ENCODE data around the gene CTSL. TPM values are rescaled to one million over a fixed set of nuclear protein-coding genes. Genes with fewer than 3 reads are reported as not detected.

The CTSL gene
- total RNA-seq, 1 experiment from 2014 or later: 32.2 TPM

DNA sequence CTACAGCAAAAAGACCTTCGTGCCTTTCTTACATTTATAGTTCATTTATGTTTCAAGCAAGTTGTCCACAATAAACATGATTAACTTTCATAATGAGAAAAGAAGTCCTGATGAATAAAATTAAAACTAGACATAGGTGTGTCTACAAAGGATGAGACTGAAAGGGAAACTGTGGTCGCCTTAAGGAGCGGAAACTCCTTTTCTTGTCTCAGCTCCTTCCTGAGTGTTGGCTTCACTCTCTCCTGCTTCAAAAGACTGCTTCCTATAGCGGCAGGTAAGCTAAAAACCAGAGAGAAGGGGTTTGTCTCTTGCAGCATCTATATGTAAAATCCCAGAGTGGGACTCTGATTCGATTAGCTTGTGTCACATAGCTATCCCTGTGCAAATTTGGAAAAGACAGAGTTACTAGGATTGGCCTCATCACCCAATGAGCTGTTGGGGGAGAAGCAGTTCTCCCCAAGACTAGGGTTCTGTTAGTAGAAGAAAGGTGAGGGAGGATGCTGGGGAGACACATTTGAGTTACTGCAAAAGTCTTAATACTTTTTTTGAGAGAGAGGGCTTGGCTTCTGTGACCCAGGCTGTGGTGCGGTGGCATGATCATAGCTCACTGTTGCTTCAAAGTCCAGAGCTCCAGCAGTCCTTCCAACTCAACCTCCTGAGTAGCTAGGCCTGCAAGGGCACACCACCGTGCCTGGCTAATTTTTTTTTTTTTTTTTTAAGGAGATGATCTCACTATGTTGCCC is 16.8 kb upstream of the CTSL start:
- H3K36me3 ChIP-seq: peaks cover 31% of the 10 kb centered on the region
- H3K4me3 ChIP-seq: no peak overlapping the region
- DNase-seq: no peak
- no peaks in the 10 kb centered on the region for H3K27me3 ChIP-seq
- peaks cover 24% of the 10 kb centered on the region for H3K4me1 ChIP-seq
- H3K9me3 ChIP-seq (replicated peaks): no peaks in the 10 kb centered on the region
- H3K27ac ChIP-seq: no peak overlapping the region

DNA sequence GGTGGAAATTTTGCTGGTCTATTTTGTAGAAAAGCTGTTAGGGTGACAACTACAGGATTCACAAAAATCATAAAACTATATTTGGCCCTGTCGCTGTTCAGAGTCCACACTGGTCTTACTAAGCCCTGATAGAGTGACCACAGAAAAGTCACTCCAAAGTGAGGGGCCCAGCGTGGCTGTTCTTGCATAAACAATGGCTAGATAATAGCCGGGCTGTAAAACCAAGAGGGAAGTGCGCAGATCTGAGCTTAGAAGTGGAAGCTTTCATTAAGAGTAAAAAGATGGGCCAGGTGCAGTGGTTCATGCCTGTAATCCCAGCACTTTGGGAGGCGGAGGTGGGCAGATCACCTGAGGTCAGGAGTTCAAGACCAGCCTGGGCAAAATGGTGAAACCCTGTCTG is 15.5 kb upstream of the CTSL start:
- peaks cover 31% of the 10 kb centered on the region for H3K4me1 ChIP-seq
- H3K27me3 ChIP-seq: no peaks in the 10 kb centered on the region
- H3K27ac ChIP-seq: no peak overlapping the region
- DNase-seq: no peak
- H3K9me3 ChIP-seq (replicated peaks): no peaks in the 10 kb centered on the region
- H3K36me3 ChIP-seq: peaks cover 29% of the 10 kb centered on the region
- no peak overlapping the region for H3K4me3 ChIP-seq

DNA sequence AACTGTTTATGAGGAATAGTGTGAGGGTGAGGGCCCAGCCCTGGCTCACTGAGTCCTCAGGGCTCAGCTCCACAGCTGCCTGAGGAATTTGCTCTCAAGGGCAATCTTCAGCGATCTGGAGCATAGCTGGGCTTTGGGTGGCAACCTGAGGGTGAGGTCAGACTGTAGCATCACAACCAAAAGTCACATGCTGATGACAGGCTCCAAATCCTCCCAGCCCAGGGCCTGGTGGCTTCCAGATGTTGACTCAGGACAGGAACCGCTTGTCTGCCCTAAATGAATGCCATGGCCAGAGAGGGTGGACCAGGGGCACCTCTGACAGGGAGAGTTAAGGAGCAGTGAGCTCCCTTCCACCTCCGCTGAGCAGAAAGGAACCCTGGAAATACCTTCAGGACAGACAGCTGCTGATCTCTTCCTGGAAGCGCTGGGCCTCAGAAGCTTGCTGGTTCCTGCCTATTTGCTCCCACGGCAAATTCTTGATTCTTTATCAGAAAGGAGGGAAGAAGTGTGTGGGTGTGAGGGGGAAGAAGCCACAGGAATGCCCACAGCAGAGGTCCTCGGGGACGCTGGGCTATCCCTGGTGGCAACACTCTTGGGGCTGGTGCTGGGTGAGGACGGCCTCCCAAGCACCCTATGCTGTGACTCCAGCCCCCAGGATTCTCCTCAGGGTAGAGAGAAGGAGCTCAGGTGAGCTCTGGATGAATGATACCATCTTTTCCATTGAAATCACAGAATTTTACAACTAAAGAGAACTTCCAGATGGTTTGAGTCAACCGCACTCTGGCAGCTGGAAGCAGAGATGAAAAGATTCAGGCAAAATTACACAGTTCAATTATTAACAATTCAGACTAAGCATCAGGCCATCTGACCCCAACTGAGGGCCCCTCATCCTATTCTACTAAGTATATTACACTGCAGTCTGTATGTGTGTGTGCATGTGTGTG is 13.8 kb upstream of the CTSL start:
- Histone ChIP-seq H3K27me3 (no peaks in the 10 kb centered on the region), H3K9me3 (replicated peaks) (no peaks in the 10 kb centered on the region), H3K27ac (peak overlapping the region; percentile 14; the same call in 1 of the 2 replicates), H3K4me1 (peaks cover 31% of the 10 kb centered on the region), H3K4me3 (no peak overlapping the region), H3K36me3 (peaks cover 12% of the 10 kb centered on the region)
- peak; percentile 61 to 65 for DNase-seq

DNA sequence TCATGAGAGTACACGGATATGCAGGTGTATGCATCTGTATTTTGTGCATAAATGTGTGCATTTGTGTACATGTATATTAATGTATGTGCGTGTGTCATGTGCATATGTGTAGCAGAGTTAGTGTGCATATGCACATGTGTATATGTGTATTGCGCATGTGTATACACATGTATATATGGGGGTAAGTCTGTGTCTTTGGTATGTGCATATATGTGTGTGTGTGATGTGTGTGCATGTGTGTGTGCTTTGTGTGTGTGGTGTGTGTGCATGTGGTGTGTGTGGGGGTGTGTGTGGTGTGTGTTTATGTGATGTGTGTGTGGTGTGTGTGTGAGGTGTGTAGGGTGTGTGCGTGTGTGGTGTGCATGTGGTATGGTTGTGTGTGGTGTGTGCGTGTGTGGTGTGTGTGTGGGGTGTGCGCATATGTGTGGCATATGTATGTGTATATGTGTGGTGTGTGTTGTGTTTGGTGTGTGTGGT is 13.1 kb upstream of the CTSL start:
- Histone ChIP-seq H3K9me3 (replicated peaks) (no peaks in the 10 kb centered on the region), H3K27me3 (no peaks in the 10 kb centered on the region), H3K4me1 (peaks cover 31% of the 10 kb centered on the region), H3K4me3 (no peak overlapping the region), H3K27ac (peak overlapping the region; percentile 71), H3K36me3 (peaks cover 7% of the 10 kb centered on the region)
- no peak for DNase-seq

DNA sequence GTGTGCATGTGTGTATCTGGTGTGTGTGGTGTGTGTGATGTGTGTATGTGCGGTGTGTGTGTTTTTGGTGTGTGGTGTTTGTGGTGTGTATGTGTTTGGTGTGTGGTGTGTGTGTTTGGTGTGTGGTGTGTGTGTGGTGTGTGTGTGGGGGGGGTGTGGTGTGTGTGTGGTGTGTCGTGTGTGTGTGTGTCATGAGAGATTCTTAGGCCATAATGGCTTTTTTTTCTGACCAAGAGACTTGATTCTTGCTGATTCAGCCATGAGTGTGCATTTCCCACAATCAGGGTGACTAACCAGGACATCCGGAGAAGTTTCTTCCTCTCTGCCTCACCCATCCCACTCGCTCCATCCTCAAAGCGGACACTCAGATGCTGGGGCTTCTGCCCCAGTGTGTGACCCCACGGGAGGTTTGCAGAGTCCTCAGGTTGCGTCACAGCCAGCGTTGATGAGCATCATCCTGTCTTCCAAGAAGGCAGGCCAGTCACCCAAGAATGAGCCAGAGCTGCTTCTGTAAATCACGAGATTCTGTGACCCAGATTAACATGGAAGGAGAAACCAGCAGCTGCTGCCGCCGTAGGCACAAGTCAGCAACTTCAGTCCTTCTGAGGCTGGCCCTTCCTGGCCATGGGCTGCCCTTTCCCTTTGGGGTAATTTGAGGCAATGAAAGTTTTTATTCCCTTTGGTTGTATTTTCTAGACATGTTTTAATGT is 12.5 kb upstream of the CTSL start:
- H3K4me3 ChIP-seq: peak overlapping the region; percentile 47

DNA sequence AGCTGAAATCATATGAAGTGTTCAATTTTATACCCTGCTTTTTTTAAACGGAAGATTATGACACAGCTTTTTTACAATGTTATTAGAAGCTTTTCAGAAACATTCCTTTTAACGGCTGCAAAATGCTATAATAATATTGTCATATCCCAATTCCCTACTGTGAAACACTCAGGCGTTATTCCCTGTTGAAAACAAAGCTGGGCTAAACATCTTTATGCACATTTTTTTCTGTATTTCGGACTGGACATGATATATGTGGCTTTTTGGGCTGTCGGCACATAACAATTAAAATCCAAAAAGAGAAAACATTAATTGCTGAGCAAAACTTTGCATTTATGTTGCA is 12.0 kb upstream of the CTSL start:
- no peaks in the 10 kb centered on the region for H3K9me3 ChIP-seq (replicated peaks)
- H3K4me1 ChIP-seq: peaks cover 31% of the 10 kb centered on the region
- no peak for DNase-seq
- no peaks in the 10 kb centered on the region for H3K36me3 ChIP-seq
- no peaks in the 10 kb centered on the region for H3K27me3 ChIP-seq
- H3K4me3 ChIP-seq: peak overlapping the region; percentile 47
- peak overlapping the region; percentile 71 for H3K27ac ChIP-seq

More for the DNA sequence above, 12.5 kb upstream of the CTSL start:
- H3K9me3 ChIP-seq (replicated peaks): no peaks in the 10 kb centered on the region
- H3K36me3 ChIP-seq: peaks cover 3% of the 10 kb centered on the region; the same call in 1 of the 2 replicates
- H3K27ac ChIP-seq: peak overlapping the region; percentile 71
- H3K27me3 ChIP-seq: no peaks in the 10 kb centered on the region
- DNase-seq: peak; percentile 72 to 84
- peaks cover 31% of the 10 kb centered on the region for H3K4me1 ChIP-seq

DNA sequence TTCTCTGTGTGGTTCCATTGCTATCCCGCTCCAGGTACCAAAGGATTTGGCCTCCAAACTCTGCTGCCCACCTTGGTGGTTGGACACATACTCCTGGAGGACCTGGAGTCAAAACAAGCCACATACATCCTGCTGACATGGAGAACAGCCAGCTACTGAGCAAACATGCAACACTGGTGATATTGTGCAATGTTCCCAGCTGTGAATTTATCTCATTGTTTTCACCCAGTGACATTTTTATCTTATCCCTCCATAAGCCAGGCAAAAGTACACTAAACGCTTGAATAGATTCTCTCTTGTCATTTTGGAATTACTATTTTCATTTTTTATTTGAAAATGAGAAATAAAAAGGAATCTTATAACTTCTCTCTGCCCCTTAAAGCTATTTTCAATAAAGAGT is 11.1 kb upstream of the CTSL start:
- Histone ChIP-seq H3K4me3 (no peak overlapping the region), H3K27ac (no peak overlapping the region), H3K36me3 (no peaks in the 10 kb centered on the region), H3K27me3 (no peaks in the 10 kb centered on the region), H3K9me3 (replicated peaks) (no peaks in the 10 kb centered on the region), H3K4me1 (peaks cover 31% of the 10 kb centered on the region)
- DNase-seq: peak; percentile 38 to 71

DNA sequence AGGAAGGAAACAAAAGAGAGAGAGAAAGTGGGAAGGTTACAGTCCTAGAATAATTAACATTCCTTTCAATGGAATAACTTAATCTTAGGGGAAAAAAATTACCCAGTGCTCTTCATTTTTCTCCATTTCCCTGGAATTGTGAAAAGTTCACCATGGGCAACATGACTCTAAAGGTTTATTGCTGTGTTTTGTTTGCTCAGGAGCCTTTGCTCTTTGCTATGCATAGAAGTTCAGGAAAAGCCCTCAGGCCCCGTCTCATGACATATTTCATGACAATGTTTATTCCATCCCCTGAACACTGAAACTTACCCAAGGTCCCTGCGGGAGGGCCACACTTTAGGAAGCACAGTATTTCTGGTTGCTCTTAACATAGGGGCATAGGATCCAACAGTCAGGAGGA is 9.8 kb upstream of the CTSL start:
- peak in 1 of 2 experiments; percentile 17 for DNase-seq
- H3K36me3 ChIP-seq: no peaks in the 10 kb centered on the region

DNA sequence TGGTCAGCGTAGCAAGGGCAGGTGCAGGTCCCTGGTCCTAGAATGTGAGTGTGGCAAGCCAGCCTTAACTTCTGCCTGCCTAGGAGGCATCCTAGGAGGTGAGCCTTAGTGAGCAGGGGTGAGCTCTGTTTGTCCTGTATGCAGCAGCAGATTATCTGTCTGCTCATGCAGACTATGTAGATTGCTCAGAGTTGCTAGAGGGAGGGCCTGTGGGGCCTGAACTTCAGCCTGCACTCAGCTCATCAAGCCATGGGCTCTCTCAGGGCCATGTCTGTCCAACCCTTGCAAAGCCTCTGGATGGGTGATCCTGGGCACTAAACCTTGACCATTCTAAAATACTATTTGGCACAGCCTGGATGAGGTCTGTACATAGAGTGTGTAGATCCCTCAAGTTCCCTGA is 8.5 kb upstream of the CTSL start:
- Histone ChIP-seq H3K9me3 (replicated peaks) (no peaks in the 10 kb centered on the region), H3K4me3 (no peak overlapping the region), H3K4me1 (peaks cover 22% of the 10 kb centered on the region), H3K27ac (no peak overlapping the region), H3K36me3 (no peaks in the 10 kb centered on the region), H3K27me3 (no peaks in the 10 kb centered on the region)
- DNase-seq: no peak

More for the DNA sequence above, 9.8 kb upstream of the CTSL start:
- Histone ChIP-seq H3K4me3 (no peak overlapping the region), H3K4me1 (peaks cover 31% of the 10 kb centered on the region), H3K27ac (no peak overlapping the region), H3K27me3 (no peaks in the 10 kb centered on the region), H3K9me3 (replicated peaks) (no peaks in the 10 kb centered on the region)

DNA sequence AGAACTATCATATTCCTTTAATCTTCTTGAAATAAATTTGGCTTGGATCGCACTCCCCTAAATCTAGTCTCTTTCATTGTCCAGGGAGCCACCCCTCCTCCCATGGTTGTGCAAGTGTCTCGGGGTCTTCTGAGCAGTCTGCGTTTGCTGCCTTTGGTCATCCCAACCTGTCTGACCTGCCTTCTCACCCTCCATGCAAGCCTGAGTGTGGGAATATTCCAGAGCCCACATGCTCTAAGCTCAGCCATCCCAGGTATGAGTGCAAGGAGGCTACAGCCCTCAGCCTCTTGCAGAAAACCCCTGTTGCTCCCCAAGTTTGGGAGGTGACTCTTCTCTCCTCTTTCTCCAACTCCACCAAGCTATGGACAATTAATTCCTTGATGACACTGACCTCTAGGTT is 7.7 kb upstream of the CTSL start:
- Histone ChIP-seq H3K36me3 (no peaks in the 10 kb centered on the region), H3K27me3 (no peaks in the 10 kb centered on the region), H3K27ac (no peak overlapping the region), H3K9me3 (replicated peaks) (no peaks in the 10 kb centered on the region), H3K4me1 (peaks cover 15% of the 10 kb centered on the region), H3K4me3 (no peak overlapping the region)
- DNase-seq: no peak

DNA sequence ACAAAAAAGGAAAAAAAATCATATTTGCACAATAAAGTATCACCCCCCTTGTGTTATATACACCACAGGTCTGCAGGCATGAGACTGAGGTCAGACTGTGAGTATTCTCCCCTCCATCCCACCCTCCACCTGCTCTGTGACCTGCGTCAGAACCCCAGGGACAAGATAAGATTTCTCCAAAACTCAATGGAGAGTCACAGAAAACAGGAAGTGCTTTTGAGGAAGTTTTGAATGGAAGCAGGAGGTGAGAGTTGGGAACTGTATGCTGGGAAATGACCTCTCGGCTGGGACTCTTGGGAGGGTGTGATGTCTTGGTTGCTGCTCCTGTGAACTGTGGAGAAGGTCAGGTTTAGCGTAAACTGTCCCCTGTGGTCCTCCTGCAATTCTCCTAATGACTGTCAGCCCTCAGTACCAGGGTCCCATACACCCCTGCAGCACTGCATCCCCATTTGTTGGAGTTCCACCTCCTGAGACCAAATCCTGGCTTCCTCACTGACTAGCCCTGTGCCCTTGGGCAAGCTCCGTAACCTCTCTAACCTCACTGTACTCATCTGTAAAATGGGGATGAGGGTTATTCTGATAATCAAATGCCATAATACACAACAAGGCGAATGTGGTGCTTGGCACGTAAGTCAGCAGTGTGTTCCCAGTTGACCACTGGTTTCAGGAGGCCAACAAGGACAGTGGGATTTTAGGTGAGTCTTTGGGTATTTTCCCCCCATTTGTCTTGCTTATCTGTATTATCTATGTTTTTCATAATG is 6.9 kb upstream of the CTSL start:
- no peak for DNase-seq
- Histone ChIP-seq H3K9me3 (replicated peaks) (no peaks in the 10 kb centered on the region), H3K4me3 (no peak overlapping the region), H3K36me3 (no peaks in the 10 kb centered on the region), H3K27ac (no peak overlapping the region), H3K27me3 (no peaks in the 10 kb centered on the region), H3K4me1 (peaks cover 9% of the 10 kb centered on the region)

DNA sequence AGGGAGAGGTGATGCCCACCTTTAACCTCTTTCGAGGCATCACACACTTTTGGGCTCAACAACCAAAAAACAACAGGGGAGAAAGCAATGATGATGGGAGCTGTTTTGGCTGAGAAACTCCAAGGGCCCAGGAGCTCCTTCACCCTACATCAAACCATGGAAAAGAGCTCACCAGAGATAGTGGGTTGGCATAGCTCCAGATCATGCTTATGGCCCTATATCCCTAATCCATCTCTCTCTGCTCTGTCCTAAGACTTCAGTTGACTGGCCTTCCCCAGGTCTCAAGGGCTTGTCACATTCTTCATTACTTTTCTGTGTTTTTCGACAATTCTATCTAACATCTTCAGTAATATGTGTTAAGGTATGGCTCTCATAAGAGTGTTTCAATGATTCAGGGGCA is 5.7 kb upstream of the CTSL start:
- H3K4me1 ChIP-seq: no peaks in the 10 kb centered on the region
- H3K27me3 ChIP-seq: no peaks in the 10 kb centered on the region
- no peak overlapping the region for H3K27ac ChIP-seq
- H3K4me3 ChIP-seq: no peak overlapping the region
- no peaks in the 10 kb centered on the region for H3K36me3 ChIP-seq
- DNase-seq: no peak
- H3K9me3 ChIP-seq (replicated peaks): no peaks in the 10 kb centered on the region

DNA sequence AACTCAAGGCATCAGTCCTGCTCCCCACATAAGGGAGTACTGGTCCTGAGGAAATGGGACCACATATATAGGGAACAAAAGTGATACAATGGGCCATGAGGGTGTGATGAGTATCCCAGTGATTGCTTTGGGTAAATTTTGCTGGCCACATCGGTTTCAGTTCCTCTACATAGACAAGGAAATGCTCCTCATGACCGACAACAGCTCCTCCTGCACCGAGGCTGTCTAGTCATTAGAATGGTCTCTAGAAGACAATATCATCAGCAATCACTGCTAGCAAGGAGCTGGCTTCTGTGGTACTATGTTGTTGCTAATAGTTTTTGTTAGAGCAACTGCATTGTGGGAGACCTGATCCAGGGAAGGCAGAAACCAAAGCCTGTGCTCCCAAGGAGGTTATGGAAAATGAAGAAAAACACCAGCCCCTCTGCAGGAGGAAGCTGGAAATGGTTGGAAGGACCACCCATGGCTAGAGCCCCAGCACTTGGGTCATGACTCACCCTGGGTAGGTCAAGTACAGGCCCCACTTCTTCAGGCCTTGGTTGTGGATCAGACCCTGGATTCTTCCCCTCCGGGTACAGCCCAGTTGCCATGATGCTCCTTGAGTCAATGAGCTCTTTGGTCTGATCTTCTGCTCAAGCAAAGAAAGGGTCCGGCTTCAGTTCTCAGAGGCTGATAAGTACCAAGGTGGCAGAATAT is 3.4 kb upstream of the CTSL start:
- DNase-seq: no peak
- Histone ChIP-seq H3K4me3 (no peak overlapping the region), H3K4me1 (no peaks in the 10 kb centered on the region), H3K9me3 (replicated peaks) (no peaks in the 10 kb centered on the region), H3K36me3 (no peaks in the 10 kb centered on the region), H3K27me3 (no peaks in the 10 kb centered on the region), H3K27ac (no peak overlapping the region)
